Loucy (cell line): ENCODE results near the gene COMMD10.

Source experiments
- H2AFZ ChIP-seq: fragments of 200-600 bp; sonication (generic); 2 replicates; pipeline ENCODE4 v1.6.0; 2016; ENCODE audit warnings: antibody characterized with exemption, mild to moderate bottlenecking, low read length, moderate library complexity
- H3F3A ChIP-seq: fragments of 200-600 bp; 2 replicates; pipeline ENCODE4 v1.6.0; 2016; ENCODE audit warnings: antibody characterized with exemption, low read depth, mild to moderate bottlenecking
- H3K27me3 ChIP-seq: fragments of 200-600 bp; sonication (generic); 2 replicates; pipeline ENCODE4 v1.6.1; 2014; ENCODE audit warnings: low read length, mild to moderate bottlenecking; ENCODE audit not compliant: insufficient read depth, poor library complexity, severe bottlenecking
- H3K36me3 ChIP-seq: fragments of 200-600 bp; sonication (generic); 2 replicates; pipeline ENCODE4 v1.6.1; 2016; ENCODE audit warnings: low read length; ENCODE audit not compliant: insufficient read depth
- H3K4me1 ChIP-seq: fragments of 200-600 bp; sonication (generic); 2 replicates; pipeline ENCODE4 v1.5.1; 2014; ENCODE audit warnings: low read length, mild to moderate bottlenecking; ENCODE audit not compliant: insufficient read depth, poor library complexity, severe bottlenecking
- H3K4me2 ChIP-seq: fragments of 200-600 bp; sonication (generic); 2 replicates; pipeline ENCODE4 v1.6.0; 2014; ENCODE audit warnings: antibody characterized with exemption, low read length, low read depth, mild to moderate bottlenecking; ENCODE audit not compliant: poor library complexity, severe bottlenecking
- H3K4me3 ChIP-seq: fragments of 200-600 bp; sonication (generic); 2 replicates; pipeline ENCODE4 v1.5.1; 2014; ENCODE audit warnings: low read length, mild to moderate bottlenecking, mixed read lengths; ENCODE audit not compliant: poor library complexity, severe bottlenecking
- H3K79me2 ChIP-seq: fragments of 200-600 bp; sonication (generic); 2 replicates; pipeline ENCODE4 v1.6.1; 2014; ENCODE audit warnings: low read length; ENCODE audit not compliant: insufficient read depth
- H3K9ac ChIP-seq: fragments of 200-600 bp; sonication (generic); 2 replicates; pipeline ENCODE4 v1.6.0; 2014; ENCODE audit warnings: mild to moderate bottlenecking, low read depth, low read length, moderate library complexity; ENCODE audit not compliant: poor library complexity, severe bottlenecking
- H3K9me2 ChIP-seq: fragments of 200-600 bp; sonication (generic); replicated peaks from 2 replicates; pipeline ENCODE4 v1.6.1; 2016; ENCODE audit warnings: low read depth, low read length, mixed read lengths
- H3K9me3 ChIP-seq: fragments of 200-600 bp; sonication (generic); 2 replicates; pipeline ENCODE4 v1.6.1; 2014; ENCODE audit warnings: mild to moderate bottlenecking, antibody characterized with exemption, low read length, low read depth; ENCODE audit not compliant: insufficient read depth
- H4K20me1 ChIP-seq: fragments of 200-600 bp; sonication (generic); 2 replicates; pipeline ENCODE4 v1.6.0; 2014; ENCODE audit warnings: antibody characterized with exemption, low read length, mild to moderate bottlenecking; ENCODE audit not compliant: insufficient read depth, poor library complexity, severe bottlenecking
- CTCF ChIP-seq: fragments of 200-600 bp; sonication (generic); conservative IDR thresholded peaks from 2 replicates; pipeline ENCODE4 v1.5.1; 2014; ENCODE audit warnings: mild to moderate bottlenecking, antibody characterized with exemption, low read length
- EZH2phosphoT487 ChIP-seq: fragments of 200-600 bp; IDR thresholded peaks from 2 replicates; pipeline ENCODE4 v1.6.1; 2018; ENCODE audit warnings: antibody characterized with exemption, mild to moderate bottlenecking, moderate library complexity, borderline replicate concordance

Gene COMMD10

GRCh38 chr5:116084871-116085715, at the start of gene COMMD10:
Gene COMMD10, plus strand, starts transcription at chr5:116085025.
- Histone ChIP-seq H3K4me3 (peak within 1 kb of the TSS; percentile 84), H3K36me3 (no peaks in the 10 kb centered on the region), H3F3A (no peaks in the 10 kb centered on the region), H2AFZ (peak within 1 kb of the TSS; percentile 75), H3K27me3 (no peaks in the 10 kb centered on the region), H3K9me2 (no peaks in the 10 kb centered on the region), H3K4me2 (peak within 1 kb of the TSS; percentile 99), H3K9me3 (no peaks in the 10 kb centered on the region), H3K79me2 (peaks cover 29% of the 10 kb centered on the region), H3K9ac (peak within 1 kb of the TSS; percentile 88), H4K20me1 (no peaks in the 10 kb centered on the region), H3K4me1 (peaks cover 24% of the 10 kb centered on the region)
- TF ChIP-seq EZH2phosphoT487 = no peak
- TF ChIP-seq CTCF = no peak

- no peak overlapping the region for H3K4me2 ChIP-seq
- H2AFZ ChIP-seq = peak overlapping the region; percentile 65; the same call in 1 of the 2 replicates
- TF ChIP-seq CTCF (no peak), EZH2phosphoT487 (no peak)
- no peaks in the 10 kb centered on the region for H3K9me3 ChIP-seq
- H3K36me3 ChIP-seq = no peaks in the 10 kb centered on the region
- no peak overlapping the region for H3K4me3 ChIP-seq
- H3K27me3 ChIP-seq = no peaks in the 10 kb centered on the region
- H3K79me2 ChIP-seq = no peaks in the 10 kb centered on the region
- H3K9me2 ChIP-seq = no peaks in the 10 kb centered on the region
- H4K20me1 ChIP-seq = no peaks in the 10 kb centered on the region
- no peaks in the 10 kb centered on the region for H3F3A ChIP-seq
- H3K4me1 ChIP-seq = peaks cover 58% of the 10 kb centered on the region
- no peak overlapping the region for H3K9ac ChIP-seq
Measured at GRCh38 chr5:116035123-116035522, 49.7 kb upstream of the COMMD10 start.

DNA sequence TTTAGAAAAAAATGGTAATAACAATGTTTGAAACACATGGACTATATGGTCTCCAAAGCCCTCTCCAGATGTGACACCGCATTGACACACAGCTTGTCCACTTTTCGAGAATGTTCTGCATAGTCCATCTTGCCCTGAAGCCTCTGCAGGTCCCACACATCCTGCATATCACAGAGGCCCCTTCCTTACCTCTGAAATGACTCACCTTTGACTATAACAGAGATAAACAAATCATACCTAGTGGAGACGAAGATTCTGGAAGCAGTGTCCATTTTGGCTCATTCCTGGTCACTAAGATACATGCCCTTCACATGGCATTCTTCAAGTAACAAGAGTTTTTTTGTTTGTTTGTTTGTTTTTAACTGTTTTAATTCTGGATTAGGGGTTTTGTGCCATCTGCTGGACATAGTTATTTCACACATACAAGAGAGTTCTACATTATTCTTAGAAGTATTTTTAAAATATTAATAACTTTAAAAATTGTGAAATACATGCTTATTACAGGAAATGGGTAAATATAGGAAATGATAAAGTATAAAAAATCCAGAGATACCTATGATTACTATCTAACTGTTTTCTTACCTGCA, 47.5 kb upstream of the COMMD10 start:
- no peaks in the 10 kb centered on the region for H3K9me2 ChIP-seq
- no peak overlapping the region for H3K4me3 ChIP-seq
- H3K79me2 ChIP-seq = no peaks in the 10 kb centered on the region
- no peaks in the 10 kb centered on the region for H3K9me3 ChIP-seq
- H3F3A ChIP-seq = no peaks in the 10 kb centered on the region
- 0 out of 2 replicates have a peak overlapping the region, but pooled peaks have one; percentile 4 for H2AFZ ChIP-seq
- no peaks in the 10 kb centered on the region for H3K36me3 ChIP-seq
- H3K27me3 ChIP-seq = no peaks in the 10 kb centered on the region
- H3K9ac ChIP-seq = peak overlapping the region; percentile 44
- H3K4me1 ChIP-seq = peaks cover 56% of the 10 kb centered on the region
- H3K4me2 ChIP-seq = peak overlapping the region; percentile 68
- no peaks in the 10 kb centered on the region for H4K20me1 ChIP-seq
- TF ChIP-seq EZH2phosphoT487 (no peak), CTCF (peak; percentile 34)
